ENCODE results near the gene EFCAB7. TPM values are rescaled to one million over a fixed set of nuclear protein-coding genes. Genes with fewer than 3 reads are reported as not detected.
A peak's percentile ranks its signal among the peaks of the same experiment; 100 is the strongest.

The EFCAB7 gene, protein sequence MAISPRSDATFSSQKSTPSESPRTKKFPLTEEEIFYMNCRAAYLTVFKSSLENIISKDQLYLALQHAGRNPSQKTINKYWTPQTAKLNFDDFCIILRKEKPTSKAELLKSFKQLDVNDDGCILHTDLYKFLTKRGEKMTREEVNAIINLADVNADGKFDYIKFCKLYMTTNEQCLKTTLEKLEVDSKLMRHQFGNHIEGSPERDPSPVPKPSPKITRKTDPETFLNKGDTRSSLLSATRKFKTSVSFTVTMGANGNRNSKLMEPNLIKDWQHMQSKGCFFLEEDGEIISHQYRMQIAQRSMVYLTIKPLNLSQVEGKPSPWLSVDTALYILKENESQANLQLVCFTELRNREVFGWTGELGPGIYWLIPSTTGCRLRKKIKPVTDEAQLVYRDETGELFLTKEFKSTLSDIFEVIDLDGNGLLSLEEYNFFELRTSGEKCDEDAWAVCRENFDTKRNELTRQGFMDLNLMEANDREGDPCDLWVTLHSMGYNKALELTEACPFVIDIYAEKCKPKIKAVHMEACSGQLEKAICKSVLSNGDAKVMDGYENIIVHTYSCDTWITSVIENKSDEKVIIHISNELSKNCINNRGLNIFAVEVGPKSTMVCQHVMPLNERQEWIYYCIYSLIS
- polyA plus RNA-seq (1.4 to 4.9 TPM (median 3.1 TPM) in 3 replicates), polyA minus RNA-seq (0.82 to 5.1 TPM in 2 of 3 replicates, not detected in the other)
- 6.0 TPM for polyA plus RNA-seq (2011; ENCODE audit: low read depth)
- polyA plus RNA-seq (2011; cell fraction: cytosol; rRNA removed) = 1.7 and 3.1 TPM in 2 replicates
- 4.8 and 7.6 TPM in 2 replicates for polyA plus RNA-seq (2011; cell fraction: nucleus; rRNA removed)
- polyA plus RNA-seq (2012; ENCODE audit: low replicate concordance) = 2.1 and 2.8 TPM in 2 replicates
- not detected for polyA minus RNA-seq (2011; cell fraction: cytosol; rRNA and poly(A)+ RNA removed)
- 1.7 and 2.6 TPM in 2 replicates for polyA minus RNA-seq (2011; cell fraction: nucleus; rRNA and poly(A)+ RNA removed)

DNA sequence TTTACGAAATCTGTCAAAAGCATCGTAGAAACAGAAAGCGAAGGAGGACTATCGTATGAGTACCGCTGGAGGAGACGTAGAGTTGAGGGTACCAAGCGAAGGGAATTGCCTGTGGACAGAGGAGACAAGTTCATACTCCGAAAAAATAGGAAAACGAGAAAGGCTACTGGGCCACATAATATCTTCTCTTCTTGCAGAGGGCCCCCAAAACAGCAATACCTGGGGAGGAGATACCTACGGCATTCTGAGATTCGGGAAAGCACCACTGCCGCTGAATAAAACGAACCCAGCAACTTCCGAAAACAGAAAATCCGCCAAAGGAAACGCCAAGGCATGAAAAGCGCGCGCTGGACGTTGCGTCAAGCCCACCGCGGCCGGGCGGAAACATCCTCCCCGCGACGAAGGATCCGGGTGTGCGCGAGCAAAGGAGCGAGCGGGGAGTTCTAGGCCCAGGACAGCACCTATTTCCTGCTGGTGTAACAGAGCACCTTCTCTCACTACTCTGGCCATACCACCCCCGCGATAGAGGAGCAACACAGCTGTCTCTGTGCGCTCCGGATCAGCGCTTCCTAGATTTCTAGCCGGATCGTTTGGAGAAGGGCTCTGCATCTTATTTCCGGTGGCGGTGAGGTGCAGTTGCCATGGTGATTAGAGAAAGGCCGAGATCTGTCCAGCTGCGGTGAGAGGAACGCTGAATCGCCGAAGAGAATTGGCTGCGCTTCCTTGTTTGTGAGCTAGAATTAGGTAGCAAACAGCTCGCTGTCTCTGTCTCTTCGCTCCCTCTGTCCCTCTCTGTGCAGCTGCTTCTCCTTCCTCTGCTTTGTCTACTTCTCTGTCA is at the start of gene EFCAB7, which contains the start of gene ITGB3BP:
Gene EFCAB7, plus strand, starts transcription at position 635 of the 838 bp plus-strand sequence. CDS start 2,048 bp downstream, outside the sequence.
Gene ITGB3BP, minus strand, starts transcription at position 335 of the 838 bp plus-strand sequence. Its CDS starts 92 bp downstream, at position 243.
- Histone ChIP-seq H3K36me3 (ENCODE audit: control insufficient read depth in 2 of 2, extremely low read depth in 1 of 2, insufficient read depth in 2 of 2, low read length in 2 of 2) (no peaks in the 10 kb centered on the region), H2AFZ (ENCODE audit: control insufficient read depth, low read length) (peak within 1 kb of the TSS; percentile 100), H4K20me1 (ENCODE audit: control insufficient read depth, extremely low read depth, insufficient read depth, low read length) (no peaks in the 10 kb centered on the region), H3K9me3 (ENCODE audit: control insufficient read depth, low read depth, low read length) (no peaks in the 10 kb centered on the region), H3K9ac (ENCODE audit: control insufficient read depth, extremely low read depth, insufficient read depth, low read length) (peak within 1 kb of the TSS; percentile 87), H3K4me2 (ENCODE audit: control insufficient read depth, extremely low read depth, insufficient read depth, low read depth, low read length) (peak within 1 kb of the TSS; percentile 79), H3K4me3 (ENCODE audit: control insufficient read depth in 2 of 3, extremely low read depth in 1 of 3, insufficient read depth in 2 of 3, low read depth in 1 of 3, low read length in 3 of 3) (peak within 1 kb of the TSS; percentile 47 to 97 (median 84)), H3K79me2 (ENCODE audit: control insufficient read depth, insufficient read depth, low read length) (peaks cover 14% of the 10 kb centered on the region), H3K4me1 (ENCODE audit: control insufficient read depth, extremely low read depth, insufficient read depth, low read length) (peaks cover 17% of the 10 kb centered on the region), H3K27me3 (ENCODE audit: control insufficient read depth, extremely low read depth, insufficient read depth, low read length) (no peaks in the 10 kb centered on the region), H3K9me1 (ENCODE audit: control insufficient read depth, extremely low read depth, insufficient read depth, low read length) (no peaks in the 10 kb centered on the region), H3K27ac (ENCODE audit: control insufficient read depth, insufficient read depth, low read length) (peak within 1 kb of the TSS; percentile 92)
- TF ChIP-seq, protein P1, sequence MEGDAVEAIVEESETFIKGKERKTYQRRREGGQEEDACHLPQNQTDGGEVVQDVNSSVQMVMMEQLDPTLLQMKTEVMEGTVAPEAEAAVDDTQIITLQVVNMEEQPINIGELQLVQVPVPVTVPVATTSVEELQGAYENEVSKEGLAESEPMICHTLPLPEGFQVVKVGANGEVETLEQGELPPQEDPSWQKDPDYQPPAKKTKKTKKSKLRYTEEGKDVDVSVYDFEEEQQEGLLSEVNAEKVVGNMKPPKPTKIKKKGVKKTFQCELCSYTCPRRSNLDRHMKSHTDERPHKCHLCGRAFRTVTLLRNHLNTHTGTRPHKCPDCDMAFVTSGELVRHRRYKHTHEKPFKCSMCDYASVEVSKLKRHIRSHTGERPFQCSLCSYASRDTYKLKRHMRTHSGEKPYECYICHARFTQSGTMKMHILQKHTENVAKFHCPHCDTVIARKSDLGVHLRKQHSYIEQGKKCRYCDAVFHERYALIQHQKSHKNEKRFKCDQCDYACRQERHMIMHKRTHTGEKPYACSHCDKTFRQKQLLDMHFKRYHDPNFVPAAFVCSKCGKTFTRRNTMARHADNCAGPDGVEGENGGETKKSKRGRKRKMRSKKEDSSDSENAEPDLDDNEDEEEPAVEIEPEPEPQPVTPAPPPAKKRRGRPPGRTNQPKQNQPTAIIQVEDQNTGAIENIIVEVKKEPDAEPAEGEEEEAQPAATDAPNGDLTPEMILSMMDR (optimal IDR thresholded peaks at IDR 0.05 in 1 of 3, IDR thresholded peaks at IDR 0.05 in 1 of 3, conservative IDR thresholded peaks at IDR 0.05 in 1 of 3; ENCODE audit: extremely low read depth in 1 of 3, insufficient read depth in 2 of 3, low read length in 3 of 3) = no peak
- no peak for TF ChIP-seq EZH2 (IDR thresholded peaks at IDR 0.05; ENCODE audit: low read length)
- FAIRE-seq = peak; percentile 79
- dilution Hi-C loops (cut with MboI; ENCODE audit: extremely low pct_ligation_motif_present, low sequenced_read_pairs) = no loop called here
- DNase-seq (ENCODE audit: low read depth, low spot score) = peak; percentile 35

DNA sequence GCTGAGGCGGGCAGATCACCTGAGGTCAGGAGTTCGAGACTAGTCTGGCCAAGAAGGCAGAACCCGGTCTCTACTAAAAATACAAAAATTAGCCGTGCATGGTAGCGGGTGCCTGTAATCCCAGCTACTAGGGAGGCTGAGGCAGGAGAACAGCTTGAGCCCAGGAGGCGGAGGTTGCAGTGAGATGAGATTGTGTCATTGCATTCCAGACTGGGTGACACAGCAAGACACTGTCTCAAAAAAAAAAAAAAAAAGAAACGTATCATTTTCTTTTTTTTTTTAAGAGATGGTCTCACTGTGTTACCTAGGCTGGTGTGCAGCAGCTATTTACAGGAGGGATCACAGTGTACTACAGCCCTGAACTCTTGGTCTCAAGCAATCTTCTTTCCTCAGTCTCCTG is 47.6 kb upstream of the EFCAB7 start:
- no peaks in the 10 kb centered on the region for H3K27me3 ChIP-seq (ENCODE audit: control insufficient read depth, extremely low read depth, insufficient read depth, low read length)
- H3K27ac ChIP-seq (ENCODE audit: control insufficient read depth, insufficient read depth, low read length) = no peak overlapping the region
- no peak overlapping the region for H3K9ac ChIP-seq (ENCODE audit: control insufficient read depth, extremely low read depth, insufficient read depth, low read length)
- no peaks in the 10 kb centered on the region for H3K4me1 ChIP-seq (ENCODE audit: control insufficient read depth, extremely low read depth, insufficient read depth, low read length)
- no peak overlapping the region for H2AFZ ChIP-seq (ENCODE audit: control insufficient read depth, low read length)
- H3K79me2 ChIP-seq (ENCODE audit: control insufficient read depth, insufficient read depth, low read length) = no peaks in the 10 kb centered on the region
- H3K9me1 ChIP-seq (ENCODE audit: control insufficient read depth, extremely low read depth, insufficient read depth, low read length) = no peaks in the 10 kb centered on the region
- H3K4me3 ChIP-seq (ENCODE audit: control insufficient read depth in 2 of 3, extremely low read depth in 1 of 3, insufficient read depth in 2 of 3, low read depth in 1 of 3, low read length in 3 of 3) = no peak overlapping the region
- TF ChIP-seq, protein P1 (optimal IDR thresholded peaks at IDR 0.05 in 1 of 3, IDR thresholded peaks at IDR 0.05 in 1 of 3, conservative IDR thresholded peaks at IDR 0.05 in 1 of 3; ENCODE audit: extremely low read depth in 1 of 3, insufficient read depth in 2 of 3, low read length in 3 of 3) = no peak
- no peak for TF ChIP-seq EZH2 (IDR thresholded peaks at IDR 0.05; ENCODE audit: low read length)
- no peaks in the 10 kb centered on the region for H3K9me3 ChIP-seq (ENCODE audit: control insufficient read depth, low read depth, low read length)
- DNase-seq (ENCODE audit: low read depth, low spot score) (no peak), FAIRE-seq (no peak)
- H3K4me2 ChIP-seq (ENCODE audit: control insufficient read depth, extremely low read depth, insufficient read depth, low read depth, low read length) = no peak overlapping the region
- H4K20me1 ChIP-seq (ENCODE audit: control insufficient read depth, extremely low read depth, insufficient read depth, low read length) = no peaks in the 10 kb centered on the region
- dilution Hi-C loops (cut with MboI; ENCODE audit: extremely low pct_ligation_motif_present, low sequenced_read_pairs) = no loop called here
- no peaks in the 10 kb centered on the region for H3K36me3 ChIP-seq (ENCODE audit: control insufficient read depth in 2 of 2, extremely low read depth in 1 of 2, insufficient read depth in 2 of 2, low read length in 2 of 2)
